Aorta (tissue), 5 donors: ENCODE measurements around the gene PPARGC1A. TPM values are rescaled to one million over a fixed set of nuclear protein-coding genes. Genes with fewer than 3 reads are reported as not detected.

Source experiments
- ATAC-seq: fragments of 200-7000 bp; cut with Tn5 transposase; one replicate; pipeline ENCODE4 v1.9.1; 2022; ENCODE audit warnings: moderate library complexity; ENCODE audit not compliant: low FRiP score
- DNase-seq, 2 donors: peaks; one replicate each; pipeline ENCODE4 v3.0.0-alpha.2; 2020
- H3K27ac ChIP-seq, 2 donors: one replicate each; pipeline ENCODE4 v1.5.1; 2013; ENCODE audit warnings: low read length in 2 of 2, mild to moderate bottlenecking in 2 of 2, moderate library complexity in 2 of 2, control low read depth in 1 of 2, inconsistent platforms in 1 of 2, low read depth in 1 of 2
- H3K27me3 ChIP-seq, 2 donors: one replicate each; pipeline ENCODE4 v1.6.1; 2013; ENCODE audit warnings: control low read depth in 1 of 2, low read length in 1 of 2, mild to moderate bottlenecking in 1 of 2, moderate library complexity in 1 of 2; ENCODE audit not compliant: insufficient read depth in 2 of 2, control insufficient read depth in 1 of 2
- H3K36me3 ChIP-seq, 2 donors: one replicate each; pipeline ENCODE4 v1.6.1; 2013; ENCODE audit warnings: control low read depth in 1 of 2, low read length in 1 of 2, mild to moderate bottlenecking in 1 of 2; ENCODE audit not compliant: insufficient read depth in 2 of 2, control insufficient read depth in 1 of 2
- H3K4me1 ChIP-seq, 2 donors: one replicate each; pipeline ENCODE4 v1.6.1; 2013; ENCODE audit warnings: low read length in 2 of 2, control low read depth in 1 of 2, mild to moderate bottlenecking in 1 of 2, moderate library complexity in 1 of 2; ENCODE audit not compliant: insufficient read depth in 2 of 2, control insufficient read depth in 1 of 2
- H3K4me3 ChIP-seq, 2 donors: one replicate each; pipeline ENCODE4 v1.5.1; 2013; ENCODE audit warnings: low read length in 2 of 2, control low read depth in 1 of 2, mild to moderate bottlenecking in 1 of 2
- H3K9me3 ChIP-seq: one replicate; pipeline ENCODE4 v1.6.1; 2013; ENCODE audit warnings: mild to moderate bottlenecking, low read length; ENCODE audit not compliant: control insufficient read depth
- WGBS, 2 donors: extraction: QIAGEN DNeasy Blood & Tissue Kit; methylation state at CpG; one replicate each; pipeline ENCODE4 v1.1.7; 2013; 5-methylcytosine and 5-hydroxymethylcytosine counted together
- intact Hi-C, 2 donors: fragments of 100-400 bp; cut with DNase I; formaldehyde crosslinking; loops; one replicate each; pipeline versions ENCODE4 v1.14.2 to v1.15.0; 2022
- long read RNA-seq, 2 donors: library from polyadenylated mRNA; unstranded; transcript quantifications; one replicate each; pipeline ENCODE4 v2.0.0, GENCODE V29; 2020 to 2021
- polyA plus RNA-seq, 2 donors: library from polyadenylated mRNA; stranded (reverse); fragments of 200-250 nt; gene quantifications; one replicate each; pipeline ENCODE4 v1.2.3, GENCODE V29; 2013
- total RNA-seq, 2 donors: library from RNA; stranded (reverse); fragmentation: NEBNext Ultra II Directional; extraction: Animal tissue kit (Norgen Biotek cat#: 25700); gene quantifications; one replicate each; pipeline ENCODE4 v1.2.1, GENCODE V29; 2021
- donor health status: healthy with polysubstance abuse.
- donor health status: Bipolar disorder and iron deficiency.
- donor health status: DM: no; HTN: no; CAD: no.
- donor health status: DM: no; HTN: no; CAD: no.
- donor health status: DM: yes; HTN: yes; CAD: no.

PPARGC1A gene
- total RNA-seq (1 to 10 TPM; 2.6 to 3.8 TPM), polyA plus RNA-seq (1 to 10 TPM in 1 of 2 donors, under 1 TPM in 1; 0.67 to 1.1 TPM)
- long read RNA-seq, donor 1, full-length matches to known transcripts = 1 of 2 reads
- long read RNA-seq, donor 1, partial matches to known transcripts = 1 of 2 reads
- long read RNA-seq, donor 1, other reads (novel, unspliced or antisense) = 0 of 2 reads
- long read RNA-seq, donor 2, partial matches to known transcripts = 0 of 1 reads
- long read RNA-seq, donor 2, other reads (novel, unspliced or antisense) = 1 of 1 reads

GRCh38 chr4:23889814-23890341 is at the start of gene PPARGC1A:
TSS of gene PPARGC1A (minus strand) at chr4:23890047. CDS start at chr4:23889957, 90 bp downstream.
- Histone ChIP-seq H3K9me3 (no peaks in the 10 kb centered on the region), H3K4me3 (peak within 1 kb of the TSS; percentile 61 to 92), H3K27ac (no peak within 1 kb of the TSS), H3K27me3 (no peaks in the 10 kb centered on the region), H3K4me1 (no peaks in the 10 kb centered on the region), H3K36me3 (no peaks in the 10 kb centered on the region)
- DNase-seq = peak; percentile 56 to 69
- WGBS, 2 donors = 1% methylated on average over 10 of the region's 10 CpGs
- intact Hi-C loops = loop anchor here in 1 of 2 donors (10.0 kb wide), 1 partner anchor 955 kb away; no protein-coding TSS in a partner anchor
- peak; percentile 79 for ATAC-seq

- Histone ChIP-seq H3K27me3 (no peaks in the 10 kb centered on the region), H3K36me3 (no peaks in the 10 kb centered on the region), H3K9me3 (no peaks in the 10 kb centered on the region), H3K4me3 (no peak overlapping the region), H3K4me1 (peaks cover 0 to 2% of the 10 kb centered on the region in 2 donors), H3K27ac (no peak overlapping the region)
- DNase-seq = no peak
- 91 to 100% methylated on average over 1 of the region's 1 CpG for WGBS, 2 donors
- no peak for ATAC-seq
- intact Hi-C loops = no loop called here
Measured at GRCh38 chr4:23938796-23939195, 48.9 kb upstream of the PPARGC1A start.

- H3K4me3 ChIP-seq = no peak overlapping the region
- no peak for DNase-seq
- H3K4me1 ChIP-seq = peaks cover 0 to 2% of the 10 kb centered on the region in 2 donors
- 56 to 65% methylated on average over 2 of the region's 2 CpGs for WGBS, 2 donors
- H3K27ac ChIP-seq = no peak overlapping the region
- intact Hi-C loops = no loop called here
- H3K9me3 ChIP-seq = no peaks in the 10 kb centered on the region
- no peaks in the 10 kb centered on the region for H3K36me3 ChIP-seq
- H3K27me3 ChIP-seq = no peaks in the 10 kb centered on the region
- ATAC-seq = no peak
Measured at GRCh38 chr4:23937173-23937572, 47.3 kb upstream of the PPARGC1A start.

- WGBS, 2 donors = 43 to 53% methylated on average over 3 of the region's 3 CpGs
- peaks cover 0 to 2% of the 10 kb centered on the region in 2 donors for H3K4me1 ChIP-seq
- no peak overlapping the region for H3K27ac ChIP-seq
- H3K9me3 ChIP-seq = peaks cover 1% of the 10 kb centered on the region
- ATAC-seq (peak; percentile 56), DNase-seq (peak; percentile 60 to 66)
- no peak overlapping the region for H3K4me3 ChIP-seq
- intact Hi-C loops = no loop called here
- H3K27me3 ChIP-seq = no peaks in the 10 kb centered on the region
- H3K36me3 ChIP-seq = no peaks in the 10 kb centered on the region
Measured at GRCh38 chr4:23934915-23935314, 45.1 kb upstream of the PPARGC1A start.

- no peak overlapping the region for H3K27ac ChIP-seq
- H3K9me3 ChIP-seq = peaks cover 1% of the 10 kb centered on the region
- DNase-seq (no peak), ATAC-seq (no peak)
- intact Hi-C loops = no loop called here
- H3K36me3 ChIP-seq = no peaks in the 10 kb centered on the region
- no peaks in the 10 kb centered on the region for H3K27me3 ChIP-seq
- 94% methylated on average over 4 of the region's 4 CpGs for WGBS, 2 donors
- no peak overlapping the region for H3K4me3 ChIP-seq
- H3K4me1 ChIP-seq = peaks cover 0 to 2% of the 10 kb centered on the region in 2 donors
Measured at GRCh38 chr4:23934223-23934622, 44.4 kb upstream of the PPARGC1A start.

- Histone ChIP-seq H3K9me3 (peaks cover 1% of the 10 kb centered on the region), H3K27me3 (no peaks in the 10 kb centered on the region), H3K4me3 (no peak overlapping the region), H3K36me3 (no peaks in the 10 kb centered on the region), H3K27ac (no peak overlapping the region), H3K4me1 (peaks cover 0 to 2% of the 10 kb centered on the region in 2 donors)
- no peak for ATAC-seq
- WGBS, 2 donors = 61 to 64% methylated on average over 6 of the region's 6 CpGs
- no peak for DNase-seq
- intact Hi-C loops = no loop called here
Measured at GRCh38 chr4:23932901-23933308, 43.1 kb upstream of the PPARGC1A start.

- intact Hi-C loops = no loop called here
- H3K4me1 ChIP-seq = peaks cover 0 to 1% of the 10 kb centered on the region in 2 donors
Measured at GRCh38 chr4:23932186-23932585, 42.3 kb upstream of the PPARGC1A start.

GRCh38 chr4:23931489-23931830 is 41.6 kb upstream of the PPARGC1A start:
- Histone ChIP-seq H3K27me3 (peaks cover 0 to 2% of the 10 kb centered on the region in 2 donors), H3K36me3 (no peaks in the 10 kb centered on the region), H3K9me3 (peaks cover 1% of the 10 kb centered on the region), H3K4me1 (no peaks in the 10 kb centered on the region), H3K4me3 (no peak overlapping the region), H3K27ac (no peak overlapping the region)
- ATAC-seq (no peak), DNase-seq (no peak)
- intact Hi-C loops = no loop called here
- WGBS, 2 donors = 45 to 57% methylated on average over 2 of the region's 2 CpGs

More at GRCh38 chr4:23932186-23932585, 42.3 kb upstream of the PPARGC1A start:
- Histone ChIP-seq H3K27me3 (peaks cover 0 to 2% of the 10 kb centered on the region in 2 donors), H3K9me3 (peaks cover 1% of the 10 kb centered on the region), H3K27ac (no peak overlapping the region), H3K4me3 (no peak overlapping the region), H3K36me3 (no peaks in the 10 kb centered on the region)
- DNase-seq (no peak), ATAC-seq (no peak)
- WGBS, 2 donors = 77 to 79% methylated on average over 4 of the region's 4 CpGs
